GM21717 (cell line): ENCODE data around the gene PTPRN2.

Source experiments
- ATAC-seq: cut with Tn5 transposase; IDR thresholded peaks from one replicate; pipeline ENCODE4 v1.9.1; 2021; ENCODE audit warnings: mild to moderate bottlenecking, moderate library complexity; ENCODE audit not compliant: unreplicated experiment

Gene PTPRN2

GRCh38 chr7:157662981-157663716 is 924.5 kb downstream of the PTPRN2 start:
- no peak for ATAC-seq

DNA sequence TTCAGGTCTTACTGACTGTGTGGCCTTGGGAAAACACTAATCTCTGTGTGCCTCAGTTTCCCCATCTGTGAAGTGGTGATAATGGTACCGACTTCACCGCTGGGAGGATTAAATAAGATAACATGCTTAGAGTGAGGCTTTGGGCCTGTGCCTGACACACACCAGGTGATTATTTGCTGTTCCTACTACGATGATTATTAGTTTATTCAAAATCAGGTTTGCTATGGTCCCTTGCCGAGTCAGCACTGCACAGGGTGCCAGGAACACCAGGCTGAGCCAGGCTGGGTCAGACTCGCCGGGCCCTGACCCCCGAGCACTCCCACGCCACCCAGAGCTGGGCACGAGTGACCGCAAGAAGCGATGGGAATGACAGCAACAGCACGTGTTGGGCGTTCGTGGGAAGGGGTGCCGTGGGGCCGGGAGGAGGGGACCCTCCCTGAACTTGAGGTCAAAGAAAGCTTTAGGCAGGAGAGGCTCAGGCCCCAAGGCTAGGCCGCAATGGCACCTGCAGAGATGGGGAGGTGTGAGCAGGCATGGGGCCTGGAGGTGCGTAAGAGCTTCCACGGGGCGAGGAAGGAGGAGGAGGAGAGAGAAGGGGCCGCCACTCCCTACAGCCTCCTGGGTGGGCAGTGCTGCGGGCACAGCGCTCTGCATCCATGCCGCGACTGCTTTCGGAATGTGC is 925.4 kb downstream of the PTPRN2 start:
- ATAC-seq = no peak

GRCh38 chr7:157661611-157661975 is 926.0 kb downstream of the PTPRN2 start:
- ATAC-seq = no peak

GRCh38 chr7:157660971-157661610 is 926.5 kb downstream of the PTPRN2 start:
- no peak for ATAC-seq

DNA sequence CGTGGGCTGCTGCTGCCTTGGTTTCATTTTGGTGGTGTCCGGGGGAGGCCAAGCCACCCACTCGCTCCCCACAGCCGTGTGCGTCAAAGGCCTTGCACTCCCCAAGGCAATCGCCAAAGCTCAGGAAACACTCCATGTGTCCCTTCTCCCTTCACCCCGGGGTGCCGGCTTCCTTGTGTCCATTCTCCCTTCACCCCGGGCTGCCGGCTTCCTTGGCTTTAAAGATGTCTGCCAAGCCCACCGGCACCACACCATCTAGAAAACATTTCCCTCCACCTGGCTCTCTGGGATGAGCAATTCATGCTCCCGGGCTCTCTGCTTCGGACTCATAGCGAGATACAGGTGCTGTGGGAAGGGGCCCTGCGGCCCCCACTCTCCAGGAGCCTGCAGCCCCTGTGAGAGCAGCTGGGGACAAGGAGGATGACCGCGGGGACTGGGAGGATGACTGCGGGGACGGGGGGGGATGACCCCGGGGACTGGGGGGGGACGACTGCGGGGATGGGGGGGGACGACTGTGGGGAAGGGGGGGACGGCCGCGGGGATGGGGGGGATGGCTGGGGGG is 928.7 kb downstream of the PTPRN2 start:
- ATAC-seq = no peak

DNA sequence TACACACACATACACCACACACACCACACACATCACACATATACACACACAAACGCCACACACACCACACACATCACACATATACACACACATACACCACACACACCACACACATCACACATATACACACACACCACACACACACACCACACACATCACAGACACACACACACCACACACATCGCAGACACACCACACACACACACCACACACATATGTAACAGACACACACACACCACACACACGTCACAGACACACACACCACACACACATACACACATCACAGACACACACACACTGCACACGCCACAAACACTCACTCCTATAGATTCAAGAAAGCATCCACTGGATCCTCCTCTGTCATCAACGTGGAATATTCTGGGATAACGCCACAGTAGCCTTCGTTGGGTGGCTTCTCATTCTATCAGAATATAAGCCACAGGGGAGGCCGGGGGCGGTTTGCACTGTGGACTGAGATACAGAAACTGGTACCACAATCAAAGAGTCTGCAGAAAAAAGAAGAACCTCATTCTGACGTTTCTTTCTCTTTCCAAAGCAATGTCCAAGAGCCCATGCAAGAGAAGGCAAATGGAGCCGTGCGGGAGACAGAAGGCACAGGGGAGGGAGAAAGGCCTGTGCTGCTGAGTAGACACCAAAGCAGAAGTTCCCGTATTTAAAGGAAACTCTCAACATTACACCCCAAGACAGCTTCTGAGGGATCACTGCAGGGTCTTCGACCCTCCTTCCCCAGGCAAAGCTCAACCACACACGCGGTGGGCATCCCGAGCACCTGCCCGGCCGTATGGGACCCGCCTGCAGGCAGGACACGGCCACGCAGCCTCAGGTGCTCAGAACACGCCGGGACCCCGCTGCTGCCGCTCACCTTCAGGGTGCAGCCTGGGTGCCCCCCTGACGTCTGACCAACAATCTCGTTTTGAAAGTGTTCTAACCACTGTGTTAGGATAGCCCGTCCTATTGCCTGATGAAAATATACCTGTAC is 929.6 kb downstream of the PTPRN2 start:
- no peak for ATAC-seq

DNA sequence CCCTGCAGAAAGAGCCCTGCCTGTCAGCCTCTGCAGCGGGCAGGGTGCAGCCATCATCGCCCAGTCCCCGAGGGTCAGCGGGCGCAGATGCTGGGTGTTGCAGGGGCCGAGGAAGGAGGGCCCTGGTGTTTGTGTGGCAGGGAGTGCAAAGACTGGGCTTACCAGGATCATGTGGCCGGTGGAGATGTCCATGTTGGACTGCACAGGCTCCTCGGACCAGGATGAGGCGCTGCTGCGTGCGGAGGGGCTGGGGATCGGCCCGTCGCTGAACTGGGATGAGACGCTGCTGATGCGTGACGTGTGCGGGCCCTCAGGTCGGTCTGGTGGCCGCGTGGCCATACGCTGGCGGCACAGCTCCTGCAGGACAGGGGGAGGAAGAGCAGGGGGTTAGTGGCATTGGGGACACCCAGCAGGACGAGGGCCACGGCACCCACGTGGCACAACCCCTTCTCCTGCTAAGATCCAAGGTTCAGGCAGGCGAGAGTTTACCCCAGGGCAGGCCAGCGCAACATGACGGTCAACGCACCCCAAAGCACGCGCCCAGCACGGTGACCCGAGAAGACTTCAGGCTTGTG is 931.3 kb downstream of the PTPRN2 start:
- no peak for ATAC-seq

- no peak for ATAC-seq
Observed at GRCh38 chr7:157654350-157654749, 933.3 kb downstream of the PTPRN2 start.

GRCh38 chr7:157653827-157654207 is 933.8 kb downstream of the PTPRN2 start:
- no peak for ATAC-seq

DNA sequence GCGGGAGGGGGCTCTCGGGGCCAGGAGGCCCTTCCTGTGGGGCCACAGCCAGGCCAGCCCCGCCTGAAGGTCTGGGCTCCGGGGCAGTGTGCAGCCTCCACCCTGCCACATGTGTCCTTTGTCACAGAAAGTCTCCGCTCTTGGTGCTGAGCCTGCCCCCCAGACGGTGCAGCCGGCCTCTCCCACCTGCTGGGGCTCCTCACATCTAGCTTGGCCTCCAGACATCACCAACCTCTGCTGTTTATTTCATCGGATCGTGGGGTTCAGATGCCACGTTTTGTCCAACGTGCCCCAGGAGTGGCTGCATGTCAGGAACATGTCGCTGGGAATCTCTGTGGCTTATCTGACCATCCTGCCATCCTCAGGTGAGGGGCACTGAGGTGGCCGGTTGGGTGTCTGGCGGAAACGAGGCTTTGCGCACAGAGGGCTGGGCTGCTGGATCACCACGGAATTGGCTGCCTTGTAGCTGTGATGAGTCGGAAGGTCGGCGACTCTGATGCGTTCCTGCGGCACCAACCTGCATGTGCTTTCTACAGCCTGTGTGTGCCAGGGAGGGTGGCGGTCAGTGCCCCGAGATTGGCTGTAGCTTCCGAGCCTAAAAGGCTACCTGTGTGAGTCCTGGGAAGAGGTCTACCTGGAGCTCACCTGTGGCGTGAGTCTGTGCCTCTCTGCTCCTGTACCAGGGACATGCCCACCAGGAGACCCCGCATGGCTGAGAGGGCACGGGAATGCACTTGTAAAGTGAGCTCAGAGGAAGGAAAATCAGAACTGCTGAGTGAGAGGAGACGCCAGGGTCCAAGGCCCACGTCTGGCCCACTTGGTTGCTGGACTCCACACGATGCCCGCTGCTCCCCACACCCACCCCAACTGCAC is 934.4 kb downstream of the PTPRN2 start:
- ATAC-seq = no peak

- no peak for ATAC-seq
Observed at GRCh38 chr7:157652161-157652953, 935.3 kb downstream of the PTPRN2 start.

DNA sequence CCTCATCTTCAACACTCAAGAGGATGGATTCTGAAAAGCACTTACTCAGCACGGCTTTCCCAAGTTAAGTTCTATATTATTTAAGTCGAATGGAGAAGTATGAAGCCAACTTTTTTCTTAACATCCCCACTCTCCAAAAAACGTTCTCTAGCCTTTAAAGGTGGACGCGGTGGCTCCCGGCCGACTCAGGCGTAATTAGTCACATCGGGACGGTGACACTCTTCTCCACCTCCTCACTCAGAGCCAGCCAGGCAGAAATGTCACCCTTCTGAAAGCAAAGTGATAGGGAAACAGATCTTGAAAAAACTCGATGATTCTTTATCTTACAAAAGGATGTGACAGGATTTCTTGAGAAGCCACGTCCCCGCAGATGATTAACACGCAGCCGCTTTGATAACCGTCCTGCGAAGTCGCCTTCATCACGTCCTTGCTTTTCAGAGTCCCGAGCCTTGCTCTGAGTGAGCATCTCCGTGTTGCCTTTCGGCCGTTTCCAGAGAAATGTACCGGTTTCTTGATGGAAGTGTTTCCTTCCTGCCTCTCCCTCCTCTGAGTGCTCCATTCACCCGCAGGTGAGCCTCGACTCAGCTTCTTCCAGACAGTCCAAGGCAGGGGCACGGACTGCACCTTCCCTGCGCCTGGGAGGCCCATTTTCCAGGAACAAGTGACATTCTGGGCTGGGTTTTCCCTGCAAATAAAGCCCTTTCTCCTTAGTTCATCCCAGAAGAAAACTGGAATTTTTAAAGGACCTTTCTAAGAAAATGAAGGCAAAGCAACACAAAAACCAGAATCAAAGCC is 936.1 kb downstream of the PTPRN2 start:
- ATAC-seq = no peak

GRCh38 chr7:157650801-157651200 is 936.8 kb downstream of the PTPRN2 start:
- ATAC-seq = no peak

- ATAC-seq = no peak
Observed at GRCh38 chr7:157650131-157650631, 937.4 kb downstream of the PTPRN2 start.

GRCh38 chr7:157646551-157646950 is 941.1 kb downstream of the PTPRN2 start:
- ATAC-seq = no peak

DNA sequence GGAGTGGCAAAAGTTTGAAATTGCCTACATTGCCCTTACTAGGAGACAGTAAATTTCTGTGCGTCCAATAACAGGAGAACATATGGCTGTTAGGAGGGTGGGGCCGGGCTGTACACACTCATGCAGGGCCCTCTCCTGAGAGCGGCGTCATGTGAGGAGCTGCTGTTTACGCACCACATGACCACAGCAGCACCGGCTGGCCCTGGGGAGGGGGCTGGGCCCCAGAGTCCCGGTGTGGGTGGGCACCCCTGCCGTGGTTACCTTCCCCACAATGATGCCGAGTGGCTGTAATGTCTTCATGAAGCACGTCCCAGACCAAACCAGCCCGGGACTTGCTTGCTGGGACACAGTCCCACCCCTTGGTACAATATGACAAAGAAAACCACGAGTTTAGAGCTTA is 942.1 kb downstream of the PTPRN2 start:
- ATAC-seq = no peak

- no peak for ATAC-seq
Observed at GRCh38 chr7:157644946-157645345, 942.7 kb downstream of the PTPRN2 start.
